Naive thymus-derived CD4-positive, alpha-beta T cell (primary cell): ENCODE measurements around the gene TBXAS1. TPM values are rescaled to one million over a fixed set of nuclear protein-coding genes. Genes with fewer than 3 reads are reported as not detected.

ENCODE experiments used
- ATAC-seq: fragments of 150-1000 bp; cut with Tn5 transposase; 2 replicates; pipeline ENCODE4 v1.10.0; 2021; ENCODE audit warnings: mild to moderate bottlenecking, moderate library complexity
- CTCF ChIA-PET: fragments of 350-600 bp; sonication (Branson Sonifier 250); formaldehyde crosslinking; loops from one replicate; lab custom pipeline; 2021; ENCODE audit warnings: antibody characterized with exemption; lab: Charles Lee
- POLR2A ChIA-PET: fragments of 350-600 bp; sonication (Branson Sonifier 250); formaldehyde crosslinking; loops from one replicate; lab custom pipeline; 2021; ENCODE audit warnings: antibody characterized with exemption, inconsistent platforms; lab: Charles Lee
- DNase-seq, 9 donors: peaks; one replicate each; pipeline versions ENCODE4 v3.0.0 to v3.0.0-alpha.2; 2020 to 2022; ENCODE audit warnings: mixed read lengths in 1 of 9
- H3K27ac ChIP-seq: one replicate; pipeline ENCODE4 v1.7.0; 2013; ENCODE audit warnings: mild to moderate bottlenecking, low read depth, low read length, moderate library complexity
- H3K27me3 ChIP-seq, 2 donors: one replicate each; pipeline ENCODE4 v1.7.0; 2013; ENCODE audit warnings: low read length in 2 of 2, mild to moderate bottlenecking in 2 of 2, moderate library complexity in 2 of 2; ENCODE audit not compliant: control insufficient read depth in 2 of 2, insufficient read depth in 2 of 2
- H3K36me3 ChIP-seq, 3 experiments: 1 replicate in 2 of 3; 2 replicates in 1 of 3; pipeline ENCODE4 v1.7.0; 2013; ENCODE audit warnings: low read length in 3 of 3, mild to moderate bottlenecking in 3 of 3, moderate library complexity in 1 of 3; ENCODE audit not compliant: insufficient read depth in 3 of 3, control insufficient read depth in 2 of 3
- H3K4me1 ChIP-seq, 2 donors: one replicate each; pipeline ENCODE4 v1.7.0; 2013; ENCODE audit warnings: low read length in 2 of 2, mild to moderate bottlenecking in 2 of 2, moderate library complexity in 1 of 2; ENCODE audit not compliant: control insufficient read depth in 2 of 2, insufficient read depth in 2 of 2
- H3K4me3 ChIP-seq: 2 replicates; pipeline ENCODE4 v1.7.0; 2013; ENCODE audit warnings: mild to moderate bottlenecking, low read length
- H3K9me3 ChIP-seq, 3 experiments: 1 replicate in 2 of 3; 2 replicates in 1 of 3; pipeline ENCODE4 v1.7.0; 2013; ENCODE audit warnings: low read length in 3 of 3; ENCODE audit not compliant: control insufficient read depth in 2 of 3
- H3K27ac Mint-ChIP-seq, 9 donors: one replicate each; pipeline ENCODE4 v1.8.0; 2020 to 2022; ENCODE audit warnings: mixed read lengths in 9 of 9, mild to moderate bottlenecking in 8 of 9, moderate library complexity in 5 of 9, inconsistent platforms in 2 of 9
- H3K27me3 Mint-ChIP-seq, 5 donors: one replicate each; pipeline ENCODE4 v1.8.0; 2021 to 2022; ENCODE audit warnings: mixed read lengths in 5 of 5, mild to moderate bottlenecking in 1 of 5
- H3K36me3 Mint-ChIP-seq, 5 donors: one replicate each; pipeline ENCODE4 v1.8.0; 2020 to 2022; ENCODE audit warnings: mixed read lengths in 5 of 5, mild to moderate bottlenecking in 3 of 5, inconsistent platforms in 1 of 5
- H3K4me1 Mint-ChIP-seq, 7 donors: one replicate each; pipeline ENCODE4 v1.8.0; 2020 to 2022; ENCODE audit warnings: mixed read lengths in 7 of 7, mild to moderate bottlenecking in 3 of 7, inconsistent platforms in 1 of 7
- H3K4me3 Mint-ChIP-seq, 10 donors: one replicate each; pipeline ENCODE4 v1.8.0; 2020 to 2022; ENCODE audit warnings: mild to moderate bottlenecking in 10 of 10, mixed read lengths in 10 of 10, moderate library complexity in 6 of 10, inconsistent platforms in 2 of 10
- H3K9me3 Mint-ChIP-seq, 11 donors: one replicate each; pipeline ENCODE4 v1.8.0; 2020 to 2022; ENCODE audit warnings: mixed read lengths in 11 of 11, mild to moderate bottlenecking in 4 of 11, inconsistent platforms in 1 of 11, moderate library complexity in 1 of 11
- intact Hi-C, 2 donors: fragments of 100-400 bp; cut with micrococcal nuclease; formaldehyde crosslinking; loops; one replicate each; pipeline ENCODE4 v1.15.1; 2023
- polyA plus RNA-seq, 2 donors: library from polyadenylated mRNA; unstranded; fragments of 300-500 nt; fragmentation: Illumina TruSeq; gene quantifications; one replicate each; pipeline ENCODE4 v1.2.3, GENCODE V29; 2021
- total RNA-seq, 6 experiments: library from RNA in 5 of 6; stranded (reverse) in 5 of 6; gene quantifications; 1 replicate in 5 of 6; 2 replicates in 1 of 6; pipeline ENCODE4 v1.2.3 and lab custom pipeline; 2021 to 2026

TBXAS1 gene
- total and polyA plus RNA-seq, 7 experiments from 2014 or later, result 1.9 to 70.9 (median 3.2) TPM

GRCh38 chr7:140059273-140060242, 230.5 kb downstream of the TBXAS1 start:
- intact Hi-C loops, result loop anchor here (5.0 to 10.0 kb wide), 14 partner anchors 243 to 1597 kb away; partner anchors contain the start of genes ADCK2 (in 1 of the 2), AGK (in 1 of the 2), BRAF (in 1 of the 2) and FMC1 (in 1 of the 2)

DNA sequence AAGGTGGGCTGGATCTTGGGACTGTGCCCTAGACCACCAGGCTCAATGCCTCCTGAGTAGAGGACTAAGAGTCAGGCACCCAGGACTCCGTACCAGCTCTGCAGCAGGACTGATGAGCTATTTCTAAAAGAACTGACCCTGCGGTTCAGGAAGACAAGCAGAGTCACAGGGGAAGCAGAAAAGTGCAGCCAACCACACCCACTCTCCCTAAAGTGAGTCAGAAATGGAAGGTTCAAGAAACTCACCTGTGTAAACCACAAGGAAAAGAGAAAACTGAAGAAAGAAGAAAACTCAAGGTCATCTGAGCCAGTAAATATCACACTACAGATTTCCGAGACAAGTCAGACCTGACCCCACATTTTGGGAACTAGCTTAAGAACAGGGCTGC, 231.2 kb downstream of the TBXAS1 start:
- Mint-ChIP-seq H3K9me3 (peaks cover 0 to 5% (median 0%) of the 10 kb centered on the region in 11 donors), H3K27me3 (no peaks in the 10 kb centered on the region), H3K27ac (peak overlapping the region; percentile 77 to 95 (median 89)), H3K4me1 (peaks cover 44 to 78% (median 64%) of the 10 kb centered on the region in 7 donors), H3K36me3 (peaks cover 4 to 32% (median 9%) of the 10 kb centered on the region in 5 donors), H3K4me3 (peak overlapping the region; percentile 67 to 94 (median 90))
- Histone ChIP-seq H3K36me3 (peaks cover 0 to 23% (median 3%) of the 10 kb centered on the region in 3 experiments), H3K4me3 (no peak overlapping the region), H3K4me1 (peaks cover 32 to 38% of the 10 kb centered on the region in 2 donors), H3K27ac (no peak overlapping the region), H3K9me3 (no peaks in the 10 kb centered on the region), H3K27me3 (no peaks in the 10 kb centered on the region)
- DNase-seq (no peak), ATAC-seq (no peak)
- ChIA-PET POLR2A (interaction anchor here (0.6 kb wide), 1 partner anchor 115 kb away, joined by 3 read pairs; no protein-coding TSS in a partner anchor), CTCF (no interaction called here)
- intact Hi-C loops, result loop anchor here (5.0 to 10.0 kb wide), 13 partner anchors 242 to 1598 kb away; partner anchors contain the start of genes ADCK2 (in 1 of the 2), AGK (in 1 of the 2), FMC1 (in 1 of the 2) and LUC7L2 (in 1 of the 2)

More at GRCh38 chr7:140059273-140060242, 230.5 kb downstream of the TBXAS1 start:
- no peaks in the 10 kb centered on the region for H3K9me3 ChIP-seq
- peaks cover 44 to 82% (median 69%) of the 10 kb centered on the region in 7 donors for H3K4me1 Mint-ChIP-seq
- peak in 3 of 9 donors; percentile 20 to 45 (median 25) for DNase-seq
- H3K36me3 Mint-ChIP-seq, result peaks cover 4 to 35% (median 10%) of the 10 kb centered on the region in 5 donors
- H3K27me3 Mint-ChIP-seq, result no peaks in the 10 kb centered on the region
- no peak for ATAC-seq
- no peak overlapping the region for H3K27ac ChIP-seq
- H3K4me3 Mint-ChIP-seq, result peak overlapping the region; percentile 67 to 94 (median 89)
- H3K4me1 ChIP-seq, result peaks cover 36 to 40% of the 10 kb centered on the region in 2 donors
- H3K9me3 Mint-ChIP-seq, result peaks cover 0 to 5% (median 0%) of the 10 kb centered on the region in 11 donors
- CTCF ChIA-PET, result no interaction called here
- H3K4me3 ChIP-seq, result no peak overlapping the region
- POLR2A ChIA-PET, result interaction anchor here (0.6 kb wide), 1 partner anchor 116 kb away, joined by 3 read pairs; no protein-coding TSS in a partner anchor
- H3K27me3 ChIP-seq, result no peaks in the 10 kb centered on the region
- peak overlapping the region; percentile 59 to 94 (median 86) for H3K27ac Mint-ChIP-seq
- H3K36me3 ChIP-seq, result peaks cover 0 to 27% (median 3%) of the 10 kb centered on the region in 3 experiments

DNA sequence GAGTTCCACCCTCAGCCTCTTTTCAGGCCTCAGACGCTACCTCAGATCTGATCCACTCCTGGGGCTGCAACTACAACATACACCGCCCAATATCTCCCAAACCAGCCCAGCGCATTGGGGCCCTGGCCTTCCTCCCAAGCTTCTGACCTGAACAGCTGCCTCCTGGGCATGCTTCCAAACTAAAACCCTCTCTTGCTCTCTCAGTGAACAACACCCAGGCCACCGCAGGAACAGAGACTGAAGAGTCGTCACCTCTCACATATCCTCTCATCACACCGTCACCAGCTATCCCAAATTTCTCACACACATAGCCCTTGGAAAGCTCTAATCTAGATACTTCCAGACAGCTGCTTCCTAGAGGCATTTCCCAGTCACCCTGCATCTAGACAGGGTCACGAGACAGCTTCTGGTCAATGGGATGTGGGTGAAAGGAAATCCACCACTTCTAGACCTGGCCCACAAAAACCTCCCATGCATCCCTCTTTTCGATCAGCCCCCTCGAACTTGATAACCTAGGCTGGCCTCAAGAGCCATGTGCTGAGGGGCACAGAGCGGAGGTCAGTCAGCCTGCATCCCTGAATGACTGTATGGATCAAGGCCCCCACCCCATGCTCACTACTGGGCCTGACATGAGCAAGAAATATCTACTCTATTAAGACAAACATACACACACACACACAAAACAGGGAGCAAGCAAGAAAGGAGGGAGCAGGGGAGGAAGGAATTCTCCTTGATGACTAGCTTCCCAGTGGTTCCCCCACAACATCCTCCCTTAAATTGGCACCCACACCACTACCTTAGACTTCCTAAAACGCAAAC, 231.9 kb downstream of the TBXAS1 start:
- DNase-seq, result no peak
- no peaks in the 10 kb centered on the region for H3K27me3 ChIP-seq
- Mint-ChIP-seq H3K4me1 (peaks cover 44 to 71% (median 59%) of the 10 kb centered on the region in 7 donors), H3K9me3 (peaks cover 0 to 5% (median 4%) of the 10 kb centered on the region in 11 donors), H3K4me3 (peak overlapping the region; percentile 67 to 94 (median 90)), H3K27ac (peak overlapping the region; percentile 80 to 95 (median 92)), H3K27me3 (no peaks in the 10 kb centered on the region), H3K36me3 (peaks cover under 1 to 33% (median 9%) of the 10 kb centered on the region in 5 donors)
- ChIA-PET POLR2A (interaction anchor here (0.6 to 1.8 kb wide), 3 partner anchors 114 to 170 kb away, joined by 3 to 9 read pairs (median 3); partner anchors contain the start of gene KDM7A), CTCF (no interaction called here)
- H3K27ac ChIP-seq, result peak overlapping the region; percentile 81
- H3K4me1 ChIP-seq, result peaks cover 32 to 38% of the 10 kb centered on the region in 2 donors
- intact Hi-C loops, result loop anchor here (5.0 to 10.0 kb wide), 13 partner anchors 241 to 1599 kb away; partner anchors contain the start of genes ADCK2 (in 1 of the 2), AGK (in 1 of the 2), FMC1 (in 1 of the 2) and LUC7L2 (in 1 of the 2)
- peaks cover 0 to 17% (median 3%) of the 10 kb centered on the region in 3 experiments for H3K36me3 ChIP-seq
- ATAC-seq, result no peak
- peak overlapping the region; percentile 79 for H3K4me3 ChIP-seq
- no peaks in the 10 kb centered on the region for H3K9me3 ChIP-seq

DNA sequence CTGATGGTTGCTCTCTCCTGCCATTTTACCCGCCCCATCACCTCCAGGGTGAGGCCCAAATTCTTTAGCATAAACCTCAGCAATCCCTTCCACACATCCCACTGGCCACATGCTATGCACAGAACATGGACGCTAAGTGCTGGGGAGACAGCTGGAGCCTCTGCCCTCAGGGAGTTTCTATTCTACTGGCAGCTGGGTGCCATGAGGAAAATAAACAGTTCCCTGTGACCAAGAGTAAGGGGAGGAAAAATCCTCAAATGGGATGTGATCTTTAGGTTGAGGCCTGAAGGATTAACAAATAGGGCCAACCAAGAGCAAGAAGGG, 232.5 kb downstream of the TBXAS1 start:
- Histone ChIP-seq H3K27me3 (no peaks in the 10 kb centered on the region), H3K4me1 (peaks cover 32 to 38% of the 10 kb centered on the region in 2 donors), H3K36me3 (peaks cover 0 to 11% (median under 1%) of the 10 kb centered on the region in 3 experiments), H3K9me3 (no peaks in the 10 kb centered on the region), H3K4me3 (peak overlapping the region; percentile 79), H3K27ac (peak overlapping the region; percentile 81)
- CTCF ChIA-PET, result no interaction called here
- no peak for ATAC-seq
- peaks cover 0 to 2% (median 0%) of the 10 kb centered on the region in 5 donors for H3K27me3 Mint-ChIP-seq
- peaks cover 5 to 36% (median 8%) of the 10 kb centered on the region in 5 donors for H3K36me3 Mint-ChIP-seq
- peak overlapping the region; percentile 80 to 95 (median 92) for H3K27ac Mint-ChIP-seq
- POLR2A ChIA-PET, result interaction anchor here (0.6 to 1.8 kb wide), 4 partner anchors 9 to 169 kb away, joined by 3 to 9 read pairs (median 3); partner anchors contain the start of gene KDM7A
- H3K4me3 Mint-ChIP-seq, result peak overlapping the region; percentile 67 to 94 (median 90)
- peaks cover 40 to 66% (median 56%) of the 10 kb centered on the region in 7 donors for H3K4me1 Mint-ChIP-seq
- no peak for DNase-seq
- intact Hi-C loops, result loop anchor here (5.0 to 10.0 kb wide), 13 partner anchors 241 to 1599 kb away; partner anchors contain the start of genes ADCK2 (in 1 of the 2), AGK (in 1 of the 2), FMC1 (in 1 of the 2) and LUC7L2 (in 1 of the 2)
- H3K9me3 Mint-ChIP-seq, result peaks cover 1 to 11% (median 7%) of the 10 kb centered on the region in 11 donors

GRCh38 chr7:140062118-140062527, 233.1 kb downstream of the TBXAS1 start:
- peaks cover 6 to 17% (median 13%) of the 10 kb centered on the region in 11 donors for H3K9me3 Mint-ChIP-seq
- peaks cover 6 to 39% (median 12%) of the 10 kb centered on the region in 5 donors for H3K36me3 Mint-ChIP-seq
- H3K4me3 ChIP-seq, result peak overlapping the region; percentile 79
- peak overlapping the region; percentile 81 for H3K27ac ChIP-seq
- peak; percentile 64 for ATAC-seq
- H3K9me3 ChIP-seq, result peaks cover 0 to 5% (median 0%) of the 10 kb centered on the region in 3 experiments
- H3K4me1 ChIP-seq, result peaks cover 32 to 38% of the 10 kb centered on the region in 2 donors
- H3K36me3 ChIP-seq, result peaks cover 0 to 5% (median 0%) of the 10 kb centered on the region in 3 experiments
- H3K27ac Mint-ChIP-seq, result peak overlapping the region; percentile 80 to 95 (median 92)
- POLR2A ChIA-PET, result interaction anchor here (0.7 to 1.8 kb wide), 7 partner anchors 9 to 168 kb away, joined by 3 to 9 read pairs (median 4); partner anchors contain the start of gene KDM7A
- peaks cover 0 to 7% (median 0%) of the 10 kb centered on the region in 5 donors for H3K27me3 Mint-ChIP-seq
- H3K4me1 Mint-ChIP-seq, result peaks cover 35 to 60% (median 52%) of the 10 kb centered on the region in 7 donors
- CTCF ChIA-PET, result no interaction called here
- peak overlapping the region; percentile 67 to 94 (median 90) for H3K4me3 Mint-ChIP-seq
- intact Hi-C loops, result loop anchor here (1.0 to 10.0 kb wide), 24 partner anchors 8 to 1600 kb away; partner anchors contain the start of genes FMC1 (in 2 of the 2), ADCK2 (in 1 of the 2), AGK (in 1 of the 2) and LUC7L2 (in 1 of the 2)
- H3K27me3 ChIP-seq, result no peaks in the 10 kb centered on the region
- peak in 2 of 9 donors; percentile 22 to 62 for DNase-seq
